HL-60/S4 treated with retinoic acid at 250 ng/mL for 4 days and 3 days (cell line): Measurements from ENCODE around the gene PRPF19.

Experiments used
- in situ Hi-C: fragments of 300-500 bp; cut with MboI; formaldehyde crosslinking; loops from 2 replicates; pipeline ENCODE4 v1.7.0; 2022; ENCODE audit warnings: low sequenced_read_pairs

PRPF19 gene

GRCh38 chr11:60847281-60847680 is 59.1 kb downstream of the PRPF19 start:
- in situ Hi-C loops, result no loop called here

GRCh38 chr11:60845338-60845737 is 61.0 kb downstream of the PRPF19 start:
- in situ Hi-C loops, result no loop called here

DNA sequence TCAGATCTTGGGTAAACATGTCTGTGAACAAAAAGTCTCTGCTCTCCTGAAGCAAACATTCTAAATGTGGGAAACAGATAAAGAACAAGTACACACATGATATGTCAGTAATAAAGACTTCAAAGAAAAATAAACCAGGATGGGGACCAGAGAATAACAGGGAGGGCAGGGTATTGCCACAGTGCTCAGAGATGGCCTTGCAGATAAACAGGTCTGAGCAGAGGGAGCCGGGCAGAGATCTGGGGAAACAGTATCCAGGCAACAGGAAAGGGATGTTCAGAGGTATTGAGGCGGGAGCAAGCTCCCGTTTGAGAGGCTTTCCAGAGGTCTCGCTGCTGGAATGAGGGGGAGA is 61.5 kb downstream of the PRPF19 start:
- in situ Hi-C loops, result no loop called here

DNA sequence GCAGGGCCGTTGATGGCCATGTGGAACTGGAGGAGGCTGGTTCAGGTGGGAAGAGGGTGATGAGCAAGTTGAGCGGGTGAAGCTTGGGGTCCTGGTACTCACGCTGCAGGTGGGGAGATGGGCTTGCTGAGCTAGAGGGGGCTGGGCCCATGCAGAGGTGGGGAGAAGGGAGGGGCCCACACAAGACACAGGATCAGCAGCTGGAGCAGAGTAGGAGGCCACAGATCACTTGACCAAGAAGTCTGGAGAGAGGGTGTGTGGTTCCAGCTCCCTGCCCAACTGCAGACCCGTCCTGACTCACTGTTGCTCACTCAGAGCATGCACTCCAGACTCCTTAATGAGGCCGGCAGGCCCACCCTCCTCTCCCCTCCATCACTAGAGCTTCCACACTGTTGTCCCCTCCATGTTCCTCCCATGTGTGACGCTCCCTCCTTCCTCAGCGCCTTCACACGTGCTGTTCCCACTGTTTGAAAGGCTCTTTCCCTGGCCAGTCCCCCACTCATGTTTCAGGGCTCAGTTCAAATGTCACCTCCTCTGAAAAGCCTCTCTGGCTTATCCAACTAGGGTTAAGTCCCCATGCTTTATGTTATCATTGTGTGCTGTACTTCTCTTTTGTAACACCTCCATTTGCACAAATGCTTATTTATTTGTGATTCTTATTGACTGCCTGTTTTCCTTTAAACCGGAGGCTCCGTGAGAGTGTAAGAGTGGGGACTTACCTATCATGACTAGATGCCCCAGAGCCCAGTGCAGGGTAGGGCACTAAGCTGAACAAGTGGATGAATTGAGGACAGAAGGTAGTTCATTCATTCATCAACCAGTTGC is 62.1 kb downstream of the PRPF19 start:
- in situ Hi-C loops, result no loop called here

DNA sequence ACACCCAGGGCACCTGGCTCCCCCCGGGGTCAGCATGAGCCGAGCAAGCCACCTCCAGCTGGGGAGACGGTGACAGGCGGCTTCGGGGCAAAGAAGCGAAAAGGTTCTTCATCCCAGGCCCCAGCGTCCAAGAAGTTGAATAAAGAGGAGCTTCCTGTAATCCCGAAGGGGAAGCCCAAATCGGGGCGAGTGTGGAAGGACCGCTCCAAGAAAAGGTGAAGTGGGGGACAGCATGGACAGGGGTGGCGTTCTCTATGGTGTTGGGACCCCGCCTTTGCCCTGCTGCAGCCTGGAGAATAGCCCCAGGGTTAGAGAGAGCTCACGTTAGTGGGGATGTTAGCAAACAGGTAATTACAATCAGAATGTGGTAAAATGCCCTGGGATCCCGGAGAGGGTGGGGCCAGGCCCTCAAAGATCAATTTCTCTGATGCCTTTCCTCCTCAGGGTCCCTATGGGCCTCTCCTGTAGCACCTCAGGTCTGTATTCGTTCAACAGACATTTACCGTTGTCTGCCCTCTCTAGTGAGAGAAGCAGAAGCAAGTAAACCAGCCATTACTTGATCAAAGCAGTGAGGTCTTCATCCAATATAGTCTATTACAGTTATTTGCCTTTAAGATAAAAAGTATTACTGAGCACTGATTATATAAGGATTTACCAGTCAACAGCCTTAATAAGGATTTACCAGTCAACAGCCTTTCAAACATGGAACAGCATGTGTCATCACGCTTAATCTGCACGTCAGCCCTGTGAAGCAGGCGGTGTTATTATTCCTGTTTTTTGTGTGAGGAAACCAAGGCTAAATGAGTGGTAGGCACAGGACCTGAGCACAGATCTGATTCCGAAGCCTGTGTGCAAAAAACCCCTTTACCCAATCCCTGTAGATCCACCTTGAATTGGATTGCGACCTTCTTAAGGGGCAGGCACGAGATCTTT is 63.5 kb downstream of the PRPF19 start:
- in situ Hi-C loops, result no loop called here

GRCh38 chr11:60841797-60842667 is 64.4 kb downstream of the PRPF19 start, which contains the start of gene CCDC86:
TSS of gene CCDC86 (plus strand) at chr11:60842113. CDS start at chr11:60842125, 12 bp downstream.
- in situ Hi-C loops, result no loop called here
